Esophagus muscularis mucosa (tissue), 4 donors: Measurements from ENCODE around the gene SFXN3. TPM values are rescaled to one million over a fixed set of nuclear protein-coding genes. Genes with fewer than 3 reads are reported as not detected.

Experiments
- DNase-seq: peaks from one replicate; pipeline ENCODE4 v3.0.0-alpha.2; 2017; ENCODE audit errors: extremely low spot score
- H3K27ac ChIP-seq, 4 donors: fragments of 200-600 bp; sonication (generic); replicated peaks in 1 of 4; 1 replicate in 3 of 4; 2 replicates in 1 of 4; pipeline ENCODE4 v1.5.1; 2016 to 2019; ENCODE audit warnings: mild to moderate bottlenecking in 1 of 4
- H3K27me3 ChIP-seq, 4 donors: fragments of 200-600 bp; sonication (generic); one replicate each; pipeline versions ENCODE4 v1.5.1 to v1.6.0; 2016 to 2019
- H3K36me3 ChIP-seq, 4 donors: fragments of 200-600 bp; sonication (generic); one replicate each; pipeline ENCODE4 v1.5.1; 2016 to 2019
- H3K4me1 ChIP-seq, 4 donors: fragments of 200-600 bp; sonication (generic); one replicate each; pipeline ENCODE4 v1.5.1; 2016 to 2019
- H3K4me3 ChIP-seq, 4 donors: fragments of 200-600 bp; sonication (generic); 1 replicate in 2 of 4; 2 replicates in 2 of 4; pipeline ENCODE4 v1.5.1; 2016 to 2019; ENCODE audit warnings: mild to moderate bottlenecking in 4 of 4, moderate library complexity in 1 of 4
- H3K9me3 ChIP-seq, 4 donors: fragments of 200-600 bp; sonication (generic); 1 replicate in 3 of 4; 2 replicates in 1 of 4; pipeline ENCODE4 v1.5.1; 2016 to 2019
- CTCF ChIP-seq, 3 experiments: fragments of 200-600 bp in 2 of 3; fragments of 450-650 bp in 1 of 3; sonication (generic) in 2 of 3; IDR thresholded peaks; one replicate each; pipeline ENCODE4 v1.5.1; 2017 to 2019; ENCODE audit warnings: antibody characterized with exemption in 3 of 3, mild to moderate bottlenecking in 2 of 3, moderate library complexity in 1 of 3
- EP300 ChIP-seq: sonication (generic); formaldehyde crosslinking; IDR thresholded peaks from one replicate; pipeline ENCODE4 v1.6.1; 2017; ENCODE audit warnings: antibody characterized with exemption
- POLR2A ChIP-seq: fragments of 450-650 bp; IDR thresholded peaks from one replicate; pipeline ENCODE4 v1.6.1; 2017; ENCODE audit warnings: antibody characterized with exemption, moderate library complexity, mild to moderate bottlenecking, low read depth
- POLR2AphosphoS5 ChIP-seq, 2 donors: sonication (generic); formaldehyde crosslinking; IDR thresholded peaks; one replicate each; pipeline ENCODE4 v1.6.1; 2017; ENCODE audit warnings: antibody characterized with exemption in 2 of 2
- WGBS: methylation state at CpG from one replicate; pipeline ENCODE4 v1.1.5; 2018; 5-methylcytosine and 5-hydroxymethylcytosine counted together
- intact Hi-C: fragments of 100-400 bp; cut with DNase I; formaldehyde crosslinking; loops from one replicate; pipeline ENCODE4 v1.15.1; 2023
- total RNA-seq, 4 donors: library from RNA; depleted of rRNA; stranded (reverse); fragments of >200 nt; gene quantifications; one replicate each; pipeline versions ENCODE4 v1.1.0 to v1.2.1, GENCODE V29; 2016

Gene SFXN3
- total RNA-seq, 4 donors from 2014 or later = 40.9 to 95.5 (median 76.1) TPM

GRCh38 chr10:101060036-101060950 is 29.3 kb downstream of the SFXN3 start:
- peak overlapping the region; percentile 69 to 82 (median 80) for H3K4me3 ChIP-seq
- TF ChIP-seq POLR2A (no peak), POLR2AphosphoS5 (IDR thresholded peaks at IDR 0.05) (peak; percentile 27 to 37), CTCF (IDR thresholded peaks at IDR 0.05) (peak; percentile 81 to 87 (median 85)), EP300 (no peak)
- peak overlapping the region; percentile 91 to 97 (median 94) for H3K27ac ChIP-seq
- under 1% methylated on average over 37 of the region's 37 CpGs for WGBS
- no peaks in the 10 kb centered on the region for H3K36me3 ChIP-seq
- DNase-seq = peak; percentile 98
- H3K27me3 ChIP-seq = peaks cover 0 to 34% (median 15%) of the 10 kb centered on the region in 4 donors
- intact Hi-C loops = loop anchor here (2.0 kb wide), 1 partner anchor 81 kb away; no protein-coding TSS in a partner anchor
- no peaks in the 10 kb centered on the region for H3K9me3 ChIP-seq
- H3K4me1 ChIP-seq = peaks cover 30 to 49% (median 41%) of the 10 kb centered on the region in 4 donors

- DNase-seq = no peak
- Histone ChIP-seq H3K4me3 (peak overlapping the region; percentile 69 to 82 (median 80)), H3K36me3 (no peaks in the 10 kb centered on the region), H3K4me1 (peaks cover 35 to 57% (median 49%) of the 10 kb centered on the region in 4 donors), H3K27me3 (peaks cover 0 to 41% (median 22%) of the 10 kb centered on the region in 4 donors), H3K9me3 (no peaks in the 10 kb centered on the region), H3K27ac (peak overlapping the region; percentile 91 to 97 (median 94))
- 0% methylated on average over 14 of the region's 67 CpGs for WGBS
- intact Hi-C loops = loop anchor here (2.0 kb wide), 1 partner anchor 80 kb away; no protein-coding TSS in a partner anchor
- TF ChIP-seq POLR2AphosphoS5 (IDR thresholded peaks at IDR 0.05) (peak; percentile 51 to 68), CTCF (IDR thresholded peaks at IDR 0.05) (peak in 1 of 3 experiments; percentile 3), EP300 (no peak)
Measured at GRCh38 chr10:101060951-101061623, 30.1 kb downstream of the SFXN3 start.

DNA sequence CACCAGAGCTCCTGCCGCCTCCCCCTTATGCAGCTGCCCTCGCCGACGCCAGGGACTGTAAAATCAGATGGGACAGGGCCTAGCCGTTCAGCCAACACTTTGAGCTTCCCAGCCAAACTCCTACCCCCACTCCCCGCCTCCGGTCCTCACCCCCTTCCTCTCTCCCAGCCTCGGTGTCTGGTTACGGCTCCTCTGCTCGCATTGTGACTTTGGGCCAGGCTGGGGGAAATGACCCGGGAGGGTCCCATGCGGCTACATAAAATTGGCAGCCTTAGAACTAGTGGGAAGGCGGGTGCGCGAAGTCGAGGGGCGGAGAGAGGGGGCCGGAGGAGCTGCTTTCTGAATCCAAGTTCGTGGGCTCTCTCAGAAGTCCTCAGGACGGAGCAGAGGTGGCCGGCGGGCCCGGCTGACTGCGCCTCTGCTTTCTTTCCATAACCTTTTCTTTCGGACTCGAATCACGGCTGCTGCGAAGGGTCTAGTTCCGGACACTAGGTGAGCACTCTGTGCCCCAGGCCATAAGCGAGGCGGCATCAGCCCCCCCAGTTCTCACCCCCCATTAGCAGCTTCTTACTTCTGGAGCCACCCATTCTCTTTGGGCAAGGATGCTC is 30.7 kb downstream of the SFXN3 start, which contains the start of gene KAZALD1:
KAZALD1 (plus strand) TSS at position 366 of the 608 bp plus-strand sequence. CDS start 604 bp downstream, outside the sequence.
- intact Hi-C loops = loop anchor here (2.0 kb wide), 1 partner anchor 79 kb away; no protein-coding TSS in a partner anchor
- no peaks in the 10 kb centered on the region for H3K9me3 ChIP-seq
- DNase-seq = no peak
- no peaks in the 10 kb centered on the region for H3K36me3 ChIP-seq
- H3K27ac ChIP-seq = peak within 1 kb of the TSS; percentile 91 to 97 (median 94)
- TF ChIP-seq POLR2AphosphoS5 (IDR thresholded peaks at IDR 0.05) (no peak), POLR2A (no peak), CTCF (IDR thresholded peaks at IDR 0.05) (no peak), EP300 (no peak)
- WGBS = 60% methylated on average over 23 of the region's 31 CpGs
- H3K4me3 ChIP-seq = peak within 1 kb of the TSS; percentile 69 to 82 (median 80)
- H3K4me1 ChIP-seq = peaks cover 40 to 63% (median 55%) of the 10 kb centered on the region in 4 donors
- peaks cover 0 to 47% (median 28%) of the 10 kb centered on the region in 4 donors for H3K27me3 ChIP-seq

DNA sequence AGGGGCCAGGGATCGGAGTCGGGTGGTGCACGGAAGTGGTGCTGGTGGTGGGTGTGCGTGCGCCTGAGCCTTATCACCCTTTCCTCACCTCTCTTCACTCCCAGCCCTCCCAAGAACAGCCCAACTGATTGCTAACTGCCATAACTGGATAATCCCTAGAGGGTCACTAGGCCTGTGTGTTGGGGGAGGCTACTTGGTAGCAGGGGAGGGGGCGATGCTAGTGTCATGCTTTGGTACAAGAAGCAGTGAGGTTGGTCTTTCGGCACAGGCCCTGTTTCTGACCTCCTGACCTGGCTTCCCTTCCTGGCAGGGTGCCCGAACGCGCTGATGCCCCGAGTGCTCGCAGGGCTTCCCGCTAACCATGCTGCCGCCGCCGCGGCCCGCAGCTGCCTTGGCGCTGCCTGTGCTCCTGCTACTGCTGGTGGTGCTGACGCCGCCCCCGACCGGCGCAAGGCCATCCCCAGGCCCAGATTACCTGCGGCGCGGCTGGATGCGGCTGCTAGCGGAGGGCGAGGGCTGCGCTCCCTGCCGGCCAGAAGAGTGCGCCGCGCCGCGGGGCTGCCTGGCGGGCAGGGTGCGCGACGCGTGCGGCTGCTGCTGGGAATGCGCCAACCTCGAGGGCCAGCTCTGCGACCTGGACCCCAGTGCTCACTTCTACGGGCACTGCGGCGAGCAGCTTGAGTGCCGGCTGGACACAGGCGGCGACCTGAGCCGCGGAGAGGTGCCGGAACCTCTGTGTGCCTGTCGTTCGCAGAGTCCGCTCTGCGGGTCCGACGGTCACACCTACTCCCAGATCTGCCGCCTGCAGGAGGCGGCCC is 31.4 kb downstream of the SFXN3 start:
- Histone ChIP-seq H3K36me3 (no peaks in the 10 kb centered on the region), H3K9me3 (no peaks in the 10 kb centered on the region), H3K27me3 (peaks cover 0 to 54% (median 35%) of the 10 kb centered on the region in 4 donors), H3K4me1 (peaks cover 47 to 70% (median 62%) of the 10 kb centered on the region in 4 donors), H3K27ac (peak overlapping the region; percentile 91 to 97 (median 94)), H3K4me3 (peak overlapping the region; percentile 69 to 82 (median 80))
- TF ChIP-seq POLR2AphosphoS5 (IDR thresholded peaks at IDR 0.05) = no peak
- TF ChIP-seq CTCF (IDR thresholded peaks at IDR 0.05) = peak; percentile 36 to 61 (median 53)
- intact Hi-C loops = no loop called here
- WGBS = 39% methylated on average over 5 of the region's 63 CpGs
- DNase-seq = no peak
